Effector memory CD8-positive, alpha-beta T cell (primary cell): ENCODE measurements around the gene B3GLCT.

Source experiments
- ATAC-seq: fragments of 150-1000 bp; cut with Tn5 transposase; replicated peaks from 2 replicates; pipeline ENCODE4 v1.10.0; 2021; ENCODE audit warnings: mild to moderate bottlenecking, moderate library complexity
- DNase-seq, 3 experiments: peaks; one replicate each; pipeline ENCODE4 v3.0.0; 2021
- H3K27ac Mint-ChIP-seq, 2 donors: one replicate each; pipeline ENCODE4 v1.8.0; 2022; ENCODE audit warnings: mild to moderate bottlenecking in 2 of 2, mixed read lengths in 2 of 2, moderate library complexity in 2 of 2
- H3K27me3 Mint-ChIP-seq, 2 donors: one replicate each; pipeline ENCODE4 v1.8.0; 2022; ENCODE audit warnings: mixed read lengths in 2 of 2
- H3K36me3 Mint-ChIP-seq: one replicate; pipeline ENCODE4 v1.8.0; 2022; ENCODE audit warnings: mild to moderate bottlenecking, moderate library complexity, mixed read lengths; ENCODE audit not compliant: insufficient read depth
- H3K4me1 Mint-ChIP-seq, 2 donors: one replicate each; pipeline ENCODE4 v1.8.0; 2022; ENCODE audit warnings: low read depth in 2 of 2, mixed read lengths in 2 of 2
- H3K4me3 Mint-ChIP-seq, 2 donors: one replicate each; pipeline ENCODE4 v1.8.0; 2022; ENCODE audit warnings: mild to moderate bottlenecking in 2 of 2, mixed read lengths in 2 of 2, moderate library complexity in 2 of 2
- H3K9me3 Mint-ChIP-seq, 2 donors: one replicate each; pipeline ENCODE4 v1.8.0; 2022; ENCODE audit warnings: mixed read lengths in 2 of 2
- total RNA-seq, 9 experiments: gene quantifications; one replicate each; lab custom pipeline; 2026; lab: John Stamatoyannopoulos, UW

Gene B3GLCT
- 10.8 to 35.2 (median 21.9) reads per million in 9 experiments for total RNA-seq

GRCh38 chr13:31199849-31200636 lies at the start of gene B3GLCT:
Gene B3GLCT, plus strand, starts transcription at chr13:31199975. Its CDS starts 110 bp downstream, at chr13:31200085.
- ATAC-seq (peak; percentile 73), DNase-seq (peak; percentile 72 to 83 (median 81))
- Mint-ChIP-seq H3K9me3 (no peaks in the 10 kb centered on the region), H3K4me1 (peaks cover 19 to 23% of the 10 kb centered on the region in 2 donors), H3K27ac (peak within 1 kb of the TSS; percentile 89 to 91), H3K36me3 (peaks cover 12% of the 10 kb centered on the region), H3K4me3 (peak within 1 kb of the TSS; percentile 79 to 82), H3K27me3 (no peaks in the 10 kb centered on the region)

- H3K9me3 Mint-ChIP-seq = no peaks in the 10 kb centered on the region
- ATAC-seq (no peak), DNase-seq (no peak)
- H3K27ac Mint-ChIP-seq = peak overlapping the region in 1 of 2 donors; percentile 66
- no peaks in the 10 kb centered on the region for H3K27me3 Mint-ChIP-seq
- peaks cover 4 to 8% of the 10 kb centered on the region in 2 donors for H3K4me1 Mint-ChIP-seq
- no peak overlapping the region for H3K4me3 Mint-ChIP-seq
- H3K36me3 Mint-ChIP-seq = peaks cover 99% of the 10 kb centered on the region
These were observed 49.3 kb upstream of the B3GLCT start for GRCh38 chr13:31150315-31150985.

GRCh38 chr13:31151837-31152236 lies 47.9 kb upstream of the B3GLCT start:
- no peak overlapping the region for H3K4me3 Mint-ChIP-seq
- no peak for DNase-seq
- no peak overlapping the region for H3K27ac Mint-ChIP-seq
- H3K36me3 Mint-ChIP-seq = peaks cover 97% of the 10 kb centered on the region
- ATAC-seq = no peak
- no peaks in the 10 kb centered on the region for H3K27me3 Mint-ChIP-seq
- H3K9me3 Mint-ChIP-seq = no peaks in the 10 kb centered on the region
- peaks cover 2 to 8% of the 10 kb centered on the region in 2 donors for H3K4me1 Mint-ChIP-seq

- DNase-seq (no peak), ATAC-seq (no peak)
- H3K4me1 Mint-ChIP-seq = peaks cover 12 to 28% of the 10 kb centered on the region in 2 donors
- no peak overlapping the region for H3K4me3 Mint-ChIP-seq
- H3K27ac Mint-ChIP-seq = peak overlapping the region in 1 of 2 donors; percentile 5
- peaks cover 88% of the 10 kb centered on the region for H3K36me3 Mint-ChIP-seq
- no peaks in the 10 kb centered on the region for H3K9me3 Mint-ChIP-seq
- no peaks in the 10 kb centered on the region for H3K27me3 Mint-ChIP-seq
These were observed 44.8 kb upstream of the B3GLCT start for GRCh38 chr13:31154939-31155338.

- no peak for DNase-seq
- peaks cover 76% of the 10 kb centered on the region for H3K36me3 Mint-ChIP-seq
- peak overlapping the region; percentile 99 for H3K4me3 Mint-ChIP-seq
- peak overlapping the region; percentile 99 to 100 for H3K27ac Mint-ChIP-seq
- no peaks in the 10 kb centered on the region for H3K27me3 Mint-ChIP-seq
- H3K4me1 Mint-ChIP-seq = peaks cover 37 to 47% of the 10 kb centered on the region in 2 donors
- H3K9me3 Mint-ChIP-seq = no peaks in the 10 kb centered on the region
- ATAC-seq = no peak
These were observed 40.5 kb upstream of the B3GLCT start for GRCh38 chr13:31159306-31159705.

- DNase-seq (peak; percentile 43 to 52 (median 45)), ATAC-seq (no peak)
- H3K9me3 Mint-ChIP-seq = no peaks in the 10 kb centered on the region
- peaks cover 59% of the 10 kb centered on the region for H3K36me3 Mint-ChIP-seq
- H3K4me1 Mint-ChIP-seq = peaks cover 37 to 43% of the 10 kb centered on the region in 2 donors
- H3K27me3 Mint-ChIP-seq = no peaks in the 10 kb centered on the region
- peak overlapping the region; percentile 99 for H3K4me3 Mint-ChIP-seq
- H3K27ac Mint-ChIP-seq = peak overlapping the region; percentile 99 to 100
These were observed 38.8 kb upstream of the B3GLCT start for GRCh38 chr13:31160857-31161556.

GRCh38 chr13:31161557-31162150 lies 38.1 kb upstream of the B3GLCT start, which contains the start of gene HSPH1:
Gene HSPH1, minus strand, starts transcription at chr13:31161904. Its CDS starts 322 bp downstream, at chr13:31161582.
- DNase-seq (peak in 2 of 3 experiments; percentile 98), ATAC-seq (peak; percentile 73)
- H3K9me3 Mint-ChIP-seq = no peaks in the 10 kb centered on the region
- H3K4me3 Mint-ChIP-seq = peak within 1 kb of the TSS; percentile 99
- H3K27ac Mint-ChIP-seq = peak within 1 kb of the TSS; percentile 99 to 100
- H3K36me3 Mint-ChIP-seq = peaks cover 55% of the 10 kb centered on the region
- H3K4me1 Mint-ChIP-seq = peaks cover 37 to 43% of the 10 kb centered on the region in 2 donors
- no peaks in the 10 kb centered on the region for H3K27me3 Mint-ChIP-seq

- Mint-ChIP-seq H3K9me3 (no peaks in the 10 kb centered on the region), H3K27ac (peak overlapping the region; percentile 99 to 100), H3K4me3 (peak overlapping the region; percentile 99), H3K27me3 (no peaks in the 10 kb centered on the region), H3K36me3 (peaks cover 48% of the 10 kb centered on the region), H3K4me1 (peaks cover 37 to 39% of the 10 kb centered on the region in 2 donors)
- ATAC-seq (peak; percentile 82), DNase-seq (peak; percentile 92 to 97 (median 95))
These were observed 37.4 kb upstream of the B3GLCT start for GRCh38 chr13:31162151-31163008.

- no peak for DNase-seq
- Mint-ChIP-seq H3K27ac (no peak overlapping the region), H3K9me3 (no peaks in the 10 kb centered on the region), H3K4me1 (peaks cover 9 to 14% of the 10 kb centered on the region in 2 donors), H3K36me3 (peaks cover 17% of the 10 kb centered on the region), H3K27me3 (peaks cover under 1 to 13% of the 10 kb centered on the region in 2 donors), H3K4me3 (no peak overlapping the region)
- ATAC-seq = no peak
These were observed 33.2 kb upstream of the B3GLCT start for GRCh38 chr13:31166591-31166990.

- no peak overlapping the region for H3K27ac Mint-ChIP-seq
- no peak overlapping the region for H3K4me3 Mint-ChIP-seq
- H3K27me3 Mint-ChIP-seq = peaks cover 9 to 15% of the 10 kb centered on the region in 2 donors
- no peaks in the 10 kb centered on the region for H3K9me3 Mint-ChIP-seq
- no peak for ATAC-seq
- H3K4me1 Mint-ChIP-seq = peaks cover 4 to 6% of the 10 kb centered on the region in 2 donors
- DNase-seq = no peak
- peaks cover 8% of the 10 kb centered on the region for H3K36me3 Mint-ChIP-seq
These were observed 32.3 kb upstream of the B3GLCT start for GRCh38 chr13:31167490-31167889.

GRCh38 chr13:31168166-31168565 lies 31.6 kb upstream of the B3GLCT start:
- no peak overlapping the region for H3K4me3 Mint-ChIP-seq
- ATAC-seq (no peak), DNase-seq (no peak)
- H3K9me3 Mint-ChIP-seq = no peaks in the 10 kb centered on the region
- no peak overlapping the region for H3K27ac Mint-ChIP-seq
- H3K27me3 Mint-ChIP-seq = peaks cover 16 to 22% of the 10 kb centered on the region in 2 donors
- peaks cover 4% of the 10 kb centered on the region for H3K36me3 Mint-ChIP-seq
- H3K4me1 Mint-ChIP-seq = no peaks in the 10 kb centered on the region

GRCh38 chr13:31168736-31169135 lies 31.0 kb upstream of the B3GLCT start:
- Mint-ChIP-seq H3K9me3 (no peaks in the 10 kb centered on the region), H3K27ac (no peak overlapping the region), H3K36me3 (peaks cover 4% of the 10 kb centered on the region), H3K4me3 (no peak overlapping the region), H3K4me1 (no peaks in the 10 kb centered on the region), H3K27me3 (peaks cover 22 to 26% of the 10 kb centered on the region in 2 donors)
- ATAC-seq (no peak), DNase-seq (no peak)
